Activated CD4-positive, alpha-beta memory T cell treated with anti-CD3 and anti-CD28 coated beads for 36 hours (primary cell): ENCODE data around the gene SLITRK2. TPM values are rescaled to one million over a fixed set of nuclear protein-coding genes. Genes with fewer than 3 reads are reported as not detected.

Source experiments
- CTCF ChIA-PET: fragments of 350-600 bp; sonication (Branson Sonifier 250); formaldehyde crosslinking; loops from one replicate; lab custom pipeline; 2021; ENCODE audit warnings: antibody characterized with exemption, inconsistent platforms; lab: Charles Lee
- POLR2A ChIA-PET: fragments of 350-600 bp; sonication (Branson Sonifier 250); formaldehyde crosslinking; loops from one replicate; lab custom pipeline; 2021; ENCODE audit warnings: antibody characterized with exemption; lab: Charles Lee
- DNase-seq: peaks from one replicate; pipeline ENCODE4 v3.0.0-alpha.2; 2020
- H3K27ac Mint-ChIP-seq: one replicate; pipeline ENCODE4 v1.8.0; 2021; ENCODE audit warnings: mixed read lengths
- H3K27me3 Mint-ChIP-seq: one replicate; pipeline ENCODE4 v1.8.0; 2021; ENCODE audit warnings: mixed read lengths
- H3K36me3 Mint-ChIP-seq: one replicate; pipeline ENCODE4 v1.8.0; 2021; ENCODE audit warnings: mixed read lengths
- H3K4me1 Mint-ChIP-seq: one replicate; pipeline ENCODE4 v1.8.0; 2021; ENCODE audit warnings: low read depth, mixed read lengths
- H3K4me3 Mint-ChIP-seq: one replicate; pipeline ENCODE4 v1.8.0; 2021; ENCODE audit warnings: mild to moderate bottlenecking, mixed read lengths
- H3K9me3 Mint-ChIP-seq: one replicate; pipeline ENCODE4 v1.8.0; 2021; ENCODE audit warnings: mixed read lengths
- intact Hi-C: fragments of 100-400 bp; cut with micrococcal nuclease; formaldehyde crosslinking; loops from one replicate; pipeline ENCODE4 v1.15.1; 2023
- total RNA-seq, 2 experiments: library from RNA; stranded (reverse); gene quantifications; one replicate each; pipeline ENCODE4 v1.2.3, GENCODE V29; 2021

The SLITRK2 gene
- total RNA-seq, 2 experiments from 2014 or later = not detected

DNA sequence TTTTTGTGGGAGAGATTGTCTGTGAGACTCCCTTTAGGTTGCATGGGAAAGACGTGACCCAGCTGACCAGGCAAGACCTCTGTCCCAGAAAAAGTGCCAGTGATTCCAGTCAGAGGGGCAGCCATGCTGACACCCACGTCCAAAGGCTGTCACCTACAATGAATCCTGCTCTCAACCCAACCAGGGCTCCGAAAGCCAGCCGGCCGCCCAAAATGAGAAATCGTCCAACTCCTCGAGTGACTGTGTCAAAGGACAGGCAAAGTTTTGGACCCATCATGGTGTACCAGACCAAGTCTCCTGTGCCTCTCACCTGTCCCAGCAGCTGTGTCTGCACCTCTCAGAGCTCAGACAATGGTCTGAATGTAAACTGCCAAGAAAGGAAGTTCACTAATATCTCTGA, 5.5 kb downstream of the SLITRK2 start:
- CTCF ChIA-PET = no interaction called here
- POLR2A ChIA-PET = no interaction called here
- Mint-ChIP-seq H3K27me3 (peaks cover 21% of the 10 kb centered on the region), H3K9me3 (no peaks in the 10 kb centered on the region), H3K4me3 (no peak overlapping the region), H3K27ac (no peak overlapping the region), H3K36me3 (no peaks in the 10 kb centered on the region), H3K4me1 (no peaks in the 10 kb centered on the region)
- intact Hi-C loops = no loop called here
- no peak for DNase-seq

- H3K27me3 Mint-ChIP-seq = peaks cover 10% of the 10 kb centered on the region
- H3K36me3 Mint-ChIP-seq = no peaks in the 10 kb centered on the region
- no peak overlapping the region for H3K27ac Mint-ChIP-seq
- ChIA-PET POLR2A (no interaction called here), CTCF (no interaction called here)
- DNase-seq = no peak
- H3K4me1 Mint-ChIP-seq = no peaks in the 10 kb centered on the region
- no peak overlapping the region for H3K4me3 Mint-ChIP-seq
- H3K9me3 Mint-ChIP-seq = no peaks in the 10 kb centered on the region
- intact Hi-C loops = no loop called here
These were observed 8.3 kb downstream of the SLITRK2 start for GRCh38 chrX:145825896-145826295.

GRCh38 chrX:145826466-145826865, 8.8 kb downstream of the SLITRK2 start:
- Mint-ChIP-seq H3K4me1 (no peaks in the 10 kb centered on the region), H3K27ac (no peak overlapping the region), H3K4me3 (no peak overlapping the region), H3K36me3 (no peaks in the 10 kb centered on the region), H3K9me3 (no peaks in the 10 kb centered on the region), H3K27me3 (peaks cover 8% of the 10 kb centered on the region)
- ChIA-PET POLR2A (no interaction called here), CTCF (no interaction called here)
- DNase-seq = no peak
- intact Hi-C loops = no loop called here

GRCh38 chrX:145832796-145833195, 15.2 kb downstream of the SLITRK2 start:
- Mint-ChIP-seq H3K9me3 (no peaks in the 10 kb centered on the region), H3K27ac (no peak overlapping the region), H3K4me3 (no peak overlapping the region), H3K4me1 (no peaks in the 10 kb centered on the region), H3K36me3 (no peaks in the 10 kb centered on the region), H3K27me3 (no peaks in the 10 kb centered on the region)
- intact Hi-C loops = no loop called here
- no peak for DNase-seq
- ChIA-PET CTCF (no interaction called here), POLR2A (no interaction called here)

DNA sequence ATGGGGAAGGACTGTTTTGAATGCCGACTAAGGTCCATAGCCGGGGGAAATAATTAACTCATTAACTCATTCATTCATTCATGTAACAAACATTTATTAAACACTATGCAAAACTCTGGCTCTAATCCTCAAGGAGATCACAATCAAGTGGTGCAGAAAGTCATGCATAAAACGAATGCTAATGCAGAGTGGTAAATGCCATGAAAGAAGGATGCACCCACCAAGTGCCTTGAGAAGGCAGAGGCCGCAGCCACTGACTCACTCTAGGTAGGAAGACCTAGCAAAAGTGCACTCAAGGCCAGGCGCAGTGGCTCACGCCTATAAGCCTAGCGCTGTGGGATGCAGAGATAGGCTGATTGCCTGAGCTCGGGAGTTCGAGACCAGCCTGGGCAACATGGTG, 22.9 kb downstream of the SLITRK2 start:
- Mint-ChIP-seq H3K4me1 (no peaks in the 10 kb centered on the region), H3K36me3 (no peaks in the 10 kb centered on the region), H3K4me3 (no peak overlapping the region), H3K27me3 (no peaks in the 10 kb centered on the region), H3K27ac (no peak overlapping the region), H3K9me3 (no peaks in the 10 kb centered on the region)
- DNase-seq = no peak
- ChIA-PET CTCF (no interaction called here), POLR2A (no interaction called here)
- intact Hi-C loops = no loop called here

- Mint-ChIP-seq H3K4me3 (no peak overlapping the region), H3K9me3 (no peaks in the 10 kb centered on the region), H3K36me3 (no peaks in the 10 kb centered on the region), H3K4me1 (no peaks in the 10 kb centered on the region), H3K27ac (no peak overlapping the region), H3K27me3 (no peaks in the 10 kb centered on the region)
- ChIA-PET CTCF (no interaction called here), POLR2A (no interaction called here)
- intact Hi-C loops = no loop called here
- DNase-seq = no peak
These were observed 25.7 kb downstream of the SLITRK2 start for GRCh38 chrX:145843146-145843904.

DNA sequence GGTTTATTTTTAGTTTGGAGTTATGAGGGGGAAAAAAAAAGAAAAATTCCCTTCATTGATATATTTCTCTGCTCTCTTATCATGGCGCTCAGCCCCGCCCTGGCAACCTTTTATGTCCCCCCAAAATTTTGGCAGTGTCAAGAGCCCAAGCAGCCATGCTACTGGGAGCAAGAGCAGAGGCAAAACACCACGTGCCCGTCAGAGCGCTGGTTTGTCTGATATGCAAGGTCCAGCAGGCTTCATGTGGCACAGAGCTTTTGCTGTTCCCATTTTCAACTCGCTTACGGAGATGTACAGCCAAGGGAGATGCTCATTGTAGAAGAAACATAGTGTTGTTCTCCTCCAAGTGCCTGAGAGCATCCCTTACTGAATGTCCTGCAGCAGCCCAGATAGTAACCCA, 27.3 kb downstream of the SLITRK2 start:
- Mint-ChIP-seq H3K27me3 (no peaks in the 10 kb centered on the region), H3K4me1 (no peaks in the 10 kb centered on the region), H3K4me3 (no peak overlapping the region), H3K27ac (no peak overlapping the region), H3K9me3 (no peaks in the 10 kb centered on the region), H3K36me3 (no peaks in the 10 kb centered on the region)
- ChIA-PET CTCF (no interaction called here), POLR2A (no interaction called here)
- DNase-seq = no peak
- intact Hi-C loops = no loop called here

DNA sequence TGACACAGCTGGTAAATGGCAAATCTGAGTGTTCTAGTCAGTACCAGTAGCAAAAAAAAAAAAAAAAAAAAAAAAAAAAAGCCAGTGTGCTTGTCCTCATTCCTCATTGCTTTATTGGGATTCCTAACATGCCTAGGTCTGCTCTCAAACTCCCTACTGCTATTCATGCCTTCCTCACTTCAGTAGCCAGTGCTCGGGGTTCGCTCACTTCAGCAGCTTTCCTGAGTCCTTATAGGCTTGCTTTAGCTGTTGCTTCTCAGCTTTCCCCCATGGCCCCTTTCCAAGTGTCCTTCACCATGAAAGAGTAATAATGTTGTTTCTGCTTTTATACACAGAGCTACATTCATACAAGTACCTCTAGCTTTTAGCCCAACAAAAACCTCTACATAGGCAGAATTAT, 30.8 kb downstream of the SLITRK2 start:
- Mint-ChIP-seq H3K4me3 (no peak overlapping the region), H3K4me1 (no peaks in the 10 kb centered on the region), H3K27ac (no peak overlapping the region), H3K27me3 (no peaks in the 10 kb centered on the region), H3K36me3 (no peaks in the 10 kb centered on the region), H3K9me3 (no peaks in the 10 kb centered on the region)
- DNase-seq = no peak
- ChIA-PET POLR2A (no interaction called here), CTCF (no interaction called here)
- intact Hi-C loops = no loop called here

- ChIA-PET CTCF (no interaction called here), POLR2A (no interaction called here)
- H3K9me3 Mint-ChIP-seq = no peaks in the 10 kb centered on the region
- H3K36me3 Mint-ChIP-seq = no peaks in the 10 kb centered on the region
- DNase-seq = no peak
- no peak overlapping the region for H3K27ac Mint-ChIP-seq
- H3K4me1 Mint-ChIP-seq = no peaks in the 10 kb centered on the region
- H3K4me3 Mint-ChIP-seq = no peak overlapping the region
- intact Hi-C loops = no loop called here
- no peaks in the 10 kb centered on the region for H3K27me3 Mint-ChIP-seq
These were observed 31.2 kb downstream of the SLITRK2 start for GRCh38 chrX:145848857-145849256.

DNA sequence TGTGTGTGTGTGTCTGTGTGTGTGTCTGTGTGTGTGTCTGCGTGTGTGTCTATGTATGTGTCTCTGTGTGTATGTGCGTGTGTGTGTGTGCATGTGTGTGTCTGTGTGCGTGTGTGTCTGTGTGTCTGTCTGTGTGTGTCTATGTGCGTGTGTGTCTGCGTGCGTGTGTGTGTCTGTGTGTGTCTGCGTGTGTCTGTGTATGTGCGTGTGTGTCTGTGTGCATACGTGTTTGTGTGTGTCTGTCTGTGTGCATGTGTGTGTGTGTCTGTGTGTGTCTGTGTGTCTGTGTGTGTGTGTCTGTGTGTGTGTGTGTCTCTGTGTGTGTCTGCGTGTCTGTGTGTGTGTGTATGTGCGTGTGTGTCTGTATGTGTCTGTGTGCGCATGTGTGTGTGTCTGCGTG, 35.6 kb downstream of the SLITRK2 start:
- H3K27ac Mint-ChIP-seq = no peak overlapping the region

GRCh38 chrX:145856181-145856580, 38.6 kb downstream of the SLITRK2 start:
- ChIA-PET CTCF (no interaction called here), POLR2A (no interaction called here)
- no peaks in the 10 kb centered on the region for H3K27me3 Mint-ChIP-seq
- no peak for DNase-seq
- H3K36me3 Mint-ChIP-seq = no peaks in the 10 kb centered on the region
- intact Hi-C loops = no loop called here
- H3K4me3 Mint-ChIP-seq = no peak overlapping the region
- no peaks in the 10 kb centered on the region for H3K9me3 Mint-ChIP-seq
- no peak overlapping the region for H3K27ac Mint-ChIP-seq
- H3K4me1 Mint-ChIP-seq = no peaks in the 10 kb centered on the region

More for the DNA sequence above, 35.6 kb downstream of the SLITRK2 start:
- intact Hi-C loops = no loop called here
- no peak for DNase-seq
- no peaks in the 10 kb centered on the region for H3K4me1 Mint-ChIP-seq
- no peaks in the 10 kb centered on the region for H3K27me3 Mint-ChIP-seq
- H3K4me3 Mint-ChIP-seq = no peak overlapping the region
- no peaks in the 10 kb centered on the region for H3K9me3 Mint-ChIP-seq
- CTCF ChIA-PET = no interaction called here
- POLR2A ChIA-PET = no interaction called here
- H3K36me3 Mint-ChIP-seq = no peaks in the 10 kb centered on the region

DNA sequence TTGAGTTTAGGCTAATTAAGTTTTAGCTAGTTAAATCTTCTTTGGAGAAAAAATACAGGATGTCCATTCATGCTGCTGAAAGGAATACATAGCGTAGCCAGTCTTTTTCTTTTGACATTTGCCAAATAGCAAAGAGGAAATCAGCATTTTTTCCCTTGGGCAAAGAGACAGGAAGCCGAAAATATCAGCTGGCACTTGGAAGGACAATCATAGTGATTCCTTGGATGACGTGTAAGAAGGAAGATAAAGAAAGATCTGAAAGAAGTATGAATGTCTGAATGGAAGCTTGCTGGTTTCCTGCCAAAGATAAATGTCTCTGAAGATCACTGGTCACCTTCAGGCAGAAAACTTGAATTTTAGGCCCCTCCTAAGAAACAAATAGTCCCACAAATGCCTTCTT, 44.2 kb downstream of the SLITRK2 start:
- Mint-ChIP-seq H3K36me3 (no peaks in the 10 kb centered on the region), H3K4me3 (no peak overlapping the region), H3K9me3 (no peaks in the 10 kb centered on the region), H3K27me3 (no peaks in the 10 kb centered on the region), H3K27ac (no peak overlapping the region), H3K4me1 (no peaks in the 10 kb centered on the region)
- POLR2A ChIA-PET = no interaction called here
- DNase-seq = no peak
- intact Hi-C loops = no loop called here
- CTCF ChIA-PET = no interaction called here

DNA sequence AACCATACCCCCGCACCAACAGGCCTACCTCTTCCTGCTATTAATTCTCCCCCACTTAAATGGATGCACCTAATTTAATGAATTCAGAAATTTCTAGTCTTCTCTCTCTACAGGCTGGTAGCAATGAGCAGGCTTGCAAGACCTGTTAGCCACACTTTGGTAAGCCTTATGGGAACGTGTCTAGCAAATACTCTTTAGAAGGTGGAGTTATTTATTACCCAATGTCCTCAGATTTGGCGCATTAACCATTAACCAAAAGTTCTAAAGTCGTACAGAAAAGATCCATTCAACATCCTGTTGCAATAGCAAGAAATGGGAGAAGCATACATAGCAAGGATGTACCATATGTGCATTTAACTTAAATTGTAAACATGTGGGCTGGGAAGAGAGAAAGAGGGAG, 47.5 kb downstream of the SLITRK2 start:
- CTCF ChIA-PET = no interaction called here

More for the DNA sequence above, 47.5 kb downstream of the SLITRK2 start:
- Mint-ChIP-seq H3K9me3 (no peaks in the 10 kb centered on the region), H3K27me3 (no peaks in the 10 kb centered on the region), H3K27ac (no peak overlapping the region), H3K4me1 (no peaks in the 10 kb centered on the region), H3K4me3 (no peak overlapping the region), H3K36me3 (no peaks in the 10 kb centered on the region)
- DNase-seq = no peak
- POLR2A ChIA-PET = no interaction called here
- intact Hi-C loops = no loop called here
